Right lobe of liver (tissue), 6 donors: Measurements from ENCODE around the gene CCDC74B. TPM values are rescaled to one million over a fixed set of nuclear protein-coding genes. Genes with fewer than 3 reads are reported as not detected.
"Not testable (repeated sequence)": the region's sequence is repeated elsewhere in the genome, so short reads cannot be mapped to it uniquely, and the experiment has no call there.

Experiments
- ATAC-seq, 4 donors: fragments of 200-7000 bp; cut with Tn5 transposase; one replicate each; pipeline ENCODE4 v1.9.1; 2020; ENCODE audit warnings: mild to moderate bottlenecking in 4 of 4, moderate library complexity in 4 of 4
- DNase-seq, 3 donors: peaks; one replicate each; pipeline ENCODE4 v3.0.0-alpha.2; 2020
- H3K27ac ChIP-seq, 3 donors: fragments of 200-600 bp; one replicate each; pipeline ENCODE4 v1.8.0; 2022
- H3K27me3 ChIP-seq, 2 donors: fragments of 200-600 bp; one replicate each; pipeline ENCODE4 v1.8.0; 2022
- H3K36me3 ChIP-seq, 4 donors: fragments of 200-600 bp; sonication (generic) in 1 of 4; one replicate each; pipeline versions ENCODE4 v1.5.1 to v1.8.0; 2017 to 2022; ENCODE audit warnings: control low read depth in 1 of 4
- H3K4me1 ChIP-seq, 4 donors: fragments of 200-600 bp; sonication (generic) in 1 of 4; one replicate each; pipeline versions ENCODE4 v1.5.1 to v1.8.0; 2017 to 2022; ENCODE audit warnings: control low read depth in 1 of 4
- H3K4me3 ChIP-seq, 3 donors: fragments of 200-600 bp; one replicate each; pipeline ENCODE4 v1.8.0; 2022
- H3K9me3 ChIP-seq, 4 donors: fragments of 200-600 bp; sonication (generic) in 1 of 4; one replicate each; pipeline versions ENCODE4 v1.5.1 to v1.8.0; 2017 to 2022; ENCODE audit warnings: control low read depth in 1 of 4
- POLR2A ChIP-seq: fragments of 450-650 bp; IDR thresholded peaks from one replicate; pipeline ENCODE4 v1.6.1; 2017; ENCODE audit warnings: antibody characterized with exemption, mild to moderate bottlenecking
- WGBS: methylation state at CpG from one replicate; pipeline ENCODE4 v1.1.6; 2018; ENCODE audit warnings: low coverage, low lambda C conversion rate; ENCODE audit not compliant: insufficient coverage; ENCODE audit errors: missing lambda C conversion rate; 5-methylcytosine and 5-hydroxymethylcytosine counted together
- intact Hi-C, 2 donors: fragments of 100-400 bp; cut with DNase I; formaldehyde crosslinking; loops; one replicate each; pipeline versions ENCODE4 v1.11.2 to v1.14.1; 2022
- total RNA-seq, 6 experiments: library from RNA; depleted of rRNA in 2 of 6; stranded (reverse); fragments of >200 nt in 2 of 6; fragmentation: NEBNext Ultra II Directional in 3 of 6; extraction: Animal tissue kit (Norgen Biotek cat#: 25700) in 3 of 6; gene quantifications; one replicate each; pipeline versions ENCODE4 v1.1.0 to v1.2.4, GENCODE V29; 2016 to 2023
- TF ChIP-seq, protein P1 (sequence below), 4 donors: fragments of 200-600 bp in 3 of 4; fragments of 450-650 bp in 1 of 4; IDR thresholded peaks; one replicate each; pipeline versions ENCODE4 v1.5.1 to v1.8.0; 2016 to 2022; ENCODE audit warnings: antibody characterized with exemption in 4 of 4, mild to moderate bottlenecking in 2 of 4
- donor health status: DM: no; HTN: yes; CAD: no.
- donor health status: DM: no; HTN: no; CAD: no.
- donor health status: DM: no; HTN: no; CAD: no.
- donor health status: DM: no; HTN: yes; CAD: no.
- donor health status: DM: no; HTN: yes; CAD: no.

CCDC74B gene
- total RNA-seq, 6 experiments from 2014 or later: 0.19 to 0.74 (median 0.26) TPM; not detected in 3

- H3K4me3 ChIP-seq: no peak overlapping the region
- TF ChIP-seq POLR2A: no peak
- TF ChIP-seq, protein P1, sequence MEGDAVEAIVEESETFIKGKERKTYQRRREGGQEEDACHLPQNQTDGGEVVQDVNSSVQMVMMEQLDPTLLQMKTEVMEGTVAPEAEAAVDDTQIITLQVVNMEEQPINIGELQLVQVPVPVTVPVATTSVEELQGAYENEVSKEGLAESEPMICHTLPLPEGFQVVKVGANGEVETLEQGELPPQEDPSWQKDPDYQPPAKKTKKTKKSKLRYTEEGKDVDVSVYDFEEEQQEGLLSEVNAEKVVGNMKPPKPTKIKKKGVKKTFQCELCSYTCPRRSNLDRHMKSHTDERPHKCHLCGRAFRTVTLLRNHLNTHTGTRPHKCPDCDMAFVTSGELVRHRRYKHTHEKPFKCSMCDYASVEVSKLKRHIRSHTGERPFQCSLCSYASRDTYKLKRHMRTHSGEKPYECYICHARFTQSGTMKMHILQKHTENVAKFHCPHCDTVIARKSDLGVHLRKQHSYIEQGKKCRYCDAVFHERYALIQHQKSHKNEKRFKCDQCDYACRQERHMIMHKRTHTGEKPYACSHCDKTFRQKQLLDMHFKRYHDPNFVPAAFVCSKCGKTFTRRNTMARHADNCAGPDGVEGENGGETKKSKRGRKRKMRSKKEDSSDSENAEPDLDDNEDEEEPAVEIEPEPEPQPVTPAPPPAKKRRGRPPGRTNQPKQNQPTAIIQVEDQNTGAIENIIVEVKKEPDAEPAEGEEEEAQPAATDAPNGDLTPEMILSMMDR (IDR thresholded peaks at IDR 0.05): no peak
- H3K27me3 ChIP-seq: no peaks in the 10 kb centered on the region
- no peaks in the 10 kb centered on the region for H3K9me3 ChIP-seq
- no peak for DNase-seq
- H3K27ac ChIP-seq: no peak overlapping the region
- ATAC-seq: peak in 1 of 4 donors; percentile 7
- H3K36me3 ChIP-seq: peaks cover 0 to 4% (median 0%) of the 10 kb centered on the region in 4 donors
- H3K4me1 ChIP-seq: no peaks in the 10 kb centered on the region
- intact Hi-C loops: no loop called here
- 93% methylated on average over 21 of the region's 23 CpGs for WGBS
Measured at GRCh38 chr2:130150181-130151144, 5.6 kb upstream of the CCDC74B start.

DNA sequence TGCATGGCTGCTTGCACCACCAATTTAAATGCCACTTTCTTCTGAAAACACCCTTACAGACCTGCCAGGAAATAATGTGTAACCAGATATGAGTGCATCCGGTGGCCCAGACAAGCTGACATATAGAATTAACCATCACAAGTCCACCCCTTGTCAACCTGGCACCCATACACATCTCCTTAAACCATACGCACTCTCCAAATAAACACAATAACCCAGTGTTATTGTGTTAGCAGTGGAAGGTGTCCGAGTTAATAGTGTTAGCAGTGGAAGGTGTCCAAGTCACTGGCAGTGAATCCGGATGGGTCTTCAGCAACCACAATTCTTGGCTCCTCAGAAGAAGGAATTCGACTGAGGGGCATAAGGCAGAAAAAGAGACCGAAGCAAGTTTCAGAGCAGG lies 3.6 kb upstream of the CCDC74B start:
- H3K9me3 ChIP-seq, H3K27me3 ChIP-seq, ATAC-seq, H3K27ac ChIP-seq, intact Hi-C loops, H3K36me3 ChIP-seq, H3K4me1 ChIP-seq, H3K4me3 ChIP-seq: not testable (repeated sequence)
- DNase-seq: peak in 1 of 3 donors; percentile 1
- WGBS: 42% methylated on average over 6 of the region's 6 CpGs

DNA sequence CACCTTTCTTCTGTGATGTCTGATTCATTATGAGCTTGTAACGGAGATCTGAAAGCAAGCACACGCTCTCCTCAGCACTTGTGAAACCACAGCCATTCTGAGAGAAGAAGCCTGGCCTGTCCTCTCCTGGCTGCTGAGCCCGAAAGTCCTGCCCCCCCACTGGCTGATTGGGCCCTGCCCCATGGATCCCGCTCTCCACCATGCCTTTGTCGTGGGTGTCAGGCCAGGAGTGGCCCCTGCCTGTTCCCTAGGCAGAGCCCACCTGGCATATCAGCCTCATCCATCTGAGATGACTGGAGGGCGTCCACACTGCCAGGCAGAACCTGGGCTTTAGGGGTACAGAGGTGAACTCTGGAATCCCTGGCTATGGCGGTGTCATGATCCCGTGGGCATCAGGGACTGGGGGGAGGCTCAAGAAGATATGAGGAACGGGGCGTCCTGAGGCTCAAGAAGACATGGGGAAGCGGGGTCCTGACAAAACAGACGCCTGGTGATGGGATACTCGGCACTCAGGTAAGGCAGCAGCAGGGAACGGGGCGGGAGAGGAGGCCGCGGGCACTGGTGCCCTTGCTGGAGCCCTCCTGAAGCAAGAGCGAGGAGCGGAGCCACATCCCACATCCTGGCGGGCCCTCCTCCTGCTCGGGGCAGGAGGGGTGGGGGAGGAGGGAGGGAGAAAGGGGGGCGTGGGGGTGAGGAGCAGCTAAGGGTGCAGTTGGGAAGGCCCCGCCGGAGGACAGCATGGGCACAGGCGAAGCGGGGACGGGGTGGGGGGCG lies 1.5 kb downstream of the CCDC74B start:
- H3K27me3 ChIP-seq, H3K4me3 ChIP-seq, H3K36me3 ChIP-seq, ATAC-seq, H3K27ac ChIP-seq, DNase-seq, H3K9me3 ChIP-seq, intact Hi-C loops, H3K4me1 ChIP-seq: not testable (repeated sequence)
- WGBS: 51% methylated on average over 14 of the region's 28 CpGs

GRCh38 chr2:130142396-130143265 lies 2.3 kb downstream of the CCDC74B start:
- DNase-seq, H3K4me1 ChIP-seq, H3K27me3 ChIP-seq, H3K27ac ChIP-seq, ATAC-seq, intact Hi-C loops, H3K4me3 ChIP-seq, H3K9me3 ChIP-seq, H3K36me3 ChIP-seq: not testable (repeated sequence)
- WGBS: 40% methylated on average over 1 of the region's 13 CpGs

DNA sequence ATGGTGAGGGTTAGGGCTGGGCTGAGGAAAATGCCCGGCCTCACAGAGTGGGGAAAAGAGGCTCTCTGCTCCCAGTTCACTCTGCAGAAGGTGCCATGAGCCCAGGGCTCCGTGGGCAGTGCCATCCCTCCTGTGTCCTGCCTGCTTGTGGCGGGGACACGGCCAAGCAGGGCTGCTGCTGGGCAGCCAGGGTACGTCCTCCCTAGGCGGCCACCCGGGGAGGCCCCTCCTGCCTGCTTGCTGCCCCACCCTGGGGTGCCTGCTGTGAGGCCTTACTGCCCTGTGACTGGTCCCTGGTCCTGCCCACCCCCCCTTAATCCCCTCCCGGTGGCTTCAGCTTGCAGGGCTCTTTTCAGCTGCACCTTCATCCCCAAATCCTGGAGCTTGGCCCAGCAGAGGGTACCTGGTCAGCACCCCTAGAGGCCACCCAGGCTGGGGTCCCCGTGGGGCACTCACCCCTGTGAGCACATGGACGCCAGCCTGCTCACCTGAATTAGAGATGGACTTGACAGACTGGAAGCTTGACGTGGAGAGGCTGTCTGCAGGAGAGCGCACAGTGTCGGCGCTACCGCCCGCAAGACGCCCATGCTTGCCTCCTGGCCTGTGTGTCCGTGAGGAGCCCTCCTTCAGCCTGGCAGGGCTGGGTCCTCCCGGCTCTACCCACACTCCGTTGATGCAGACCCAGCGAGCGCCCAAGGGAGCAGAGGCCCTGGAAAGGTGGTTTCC lies 3.1 kb downstream of the CCDC74B start:
- H3K4me3 ChIP-seq, H3K9me3 ChIP-seq, H3K4me1 ChIP-seq, intact Hi-C loops, H3K36me3 ChIP-seq, ATAC-seq, H3K27ac ChIP-seq, H3K27me3 ChIP-seq, DNase-seq: not testable (repeated sequence)
- WGBS: 0% methylated on average over 1 of the region's 22 CpGs

GRCh38 chr2:130141002-130141401 lies 3.9 kb downstream of the CCDC74B start:
- ATAC-seq, H3K9me3 ChIP-seq, DNase-seq, H3K4me3 ChIP-seq, H3K36me3 ChIP-seq, H3K4me1 ChIP-seq, H3K27me3 ChIP-seq, intact Hi-C loops, H3K27ac ChIP-seq: not testable (repeated sequence)
- no CpG with 5 or more reads among the region's 6 CpGs for WGBS

DNA sequence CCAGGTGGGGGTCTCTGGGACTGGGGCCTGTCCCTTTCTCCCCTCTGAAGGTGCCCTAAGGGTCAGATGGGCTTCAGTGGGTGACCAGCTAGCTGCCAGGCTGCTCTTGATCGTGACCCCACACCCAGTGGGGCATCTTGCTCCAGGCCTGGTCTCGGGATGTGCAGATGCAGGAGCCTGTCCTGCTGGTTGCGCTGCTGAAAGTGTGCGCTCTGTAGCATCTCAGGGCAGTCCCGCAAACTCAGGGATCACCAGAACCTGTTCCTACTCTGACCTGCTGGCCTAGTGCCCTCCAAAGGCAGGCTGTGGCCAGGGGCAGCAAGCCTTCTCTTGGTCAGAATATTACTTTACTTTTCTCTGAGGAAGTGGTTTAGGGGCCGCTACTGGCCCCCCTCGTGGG lies 4.4 kb downstream of the CCDC74B start:
- intact Hi-C loops, H3K27ac ChIP-seq, H3K4me3 ChIP-seq, H3K36me3 ChIP-seq, DNase-seq, H3K4me1 ChIP-seq, ATAC-seq, H3K27me3 ChIP-seq, H3K9me3 ChIP-seq: not testable (repeated sequence)
- no CpG with 5 or more reads among the region's 7 CpGs for WGBS

DNA sequence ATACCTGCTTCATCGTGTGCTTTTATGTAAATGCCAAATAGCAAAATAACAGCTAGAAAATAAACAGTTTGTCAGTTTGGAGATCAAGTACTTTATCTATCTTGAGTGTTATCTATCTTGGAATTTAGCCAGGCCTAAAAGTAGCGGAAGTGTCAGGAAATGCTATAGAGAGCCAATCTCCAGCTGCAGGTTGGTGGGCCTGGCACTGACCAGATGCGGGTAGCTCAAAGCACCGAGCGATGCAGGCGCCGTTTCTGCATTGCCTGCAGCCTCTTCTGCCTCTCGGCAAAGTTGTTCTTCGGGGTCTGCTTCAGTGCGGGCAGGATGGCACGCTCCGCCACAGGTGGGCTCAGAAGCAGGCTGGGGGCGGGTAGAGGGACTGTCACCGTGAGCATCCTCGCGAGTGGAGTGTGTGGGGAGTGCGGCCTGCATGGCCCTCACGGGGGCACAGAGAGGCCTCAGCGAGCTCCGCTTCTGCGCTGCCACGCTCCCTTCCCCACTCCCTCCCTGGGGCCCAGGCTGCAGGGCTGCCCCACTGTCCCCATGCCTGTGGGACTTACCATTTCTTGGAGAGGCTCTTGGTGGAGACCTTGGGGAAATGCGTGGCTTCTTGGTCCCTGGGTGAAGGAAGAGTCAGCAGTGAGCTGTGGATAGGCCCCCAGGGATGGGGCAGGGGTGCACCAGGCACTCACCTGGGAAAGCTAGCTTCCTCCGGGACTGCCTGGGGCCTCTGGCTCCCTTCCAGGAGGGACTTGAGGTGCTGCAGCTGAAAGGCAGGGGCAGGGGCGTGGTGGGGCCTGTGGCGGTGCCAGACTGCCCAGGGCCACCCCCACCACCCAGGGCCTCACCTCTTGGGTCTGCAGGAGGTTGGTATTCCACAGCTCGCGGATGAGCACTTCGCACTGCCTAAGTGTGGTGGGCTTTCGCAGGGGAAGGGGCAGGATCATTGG lies 5.3 kb downstream of the CCDC74B start:
- intact Hi-C loops, H3K36me3 ChIP-seq, H3K27ac ChIP-seq, H3K4me3 ChIP-seq, H3K9me3 ChIP-seq, H3K4me1 ChIP-seq, H3K27me3 ChIP-seq, ATAC-seq: not testable (repeated sequence)
- DNase-seq: peak in 1 of 3 donors; percentile 36
- WGBS: 69% methylated on average over 4 of the region's 30 CpGs
